Stimulated activated CD4-positive, alpha-beta T cell treated with anti-CD3 and anti-CD28 coated beads, Interleukin-12 subunit alpha, Interleukin-12 subunit beta, amount 100 ng/mL, for 48 hours (primary cell): ENCODE results near the gene SPOCD1.

Experiments used
- DNase-seq, 3 donors: peaks; one replicate each; pipeline ENCODE4 v3.0.0-alpha.2; 2020; ENCODE audit warnings: low read depth in 2 of 3, low spot score in 1 of 3

SPOCD1 gene

GRCh38 chr1:31742462-31743212 is 73.2 kb downstream of the SPOCD1 start:
- DNase-seq = no peak
